ENCODE measurements around the gene TASP1.
"Not testable (repeated sequence)": the region's sequence is repeated elsewhere in the genome, so short reads cannot be mapped to it uniquely, and the experiment has no call there.

TASP1 gene

GRCh38 chr20:13638496-13639149 is at the start of gene TASP1:
TSS of gene TASP1 (minus strand) at chr20:13638932. CDS start at chr20:13630078, 8,854 bp downstream.
- peak; percentile 97 for DNase-seq

- no peak for DNase-seq
These were observed 49.1 kb upstream of the TASP1 start for GRCh38 chr20:13687815-13688214.

DNA sequence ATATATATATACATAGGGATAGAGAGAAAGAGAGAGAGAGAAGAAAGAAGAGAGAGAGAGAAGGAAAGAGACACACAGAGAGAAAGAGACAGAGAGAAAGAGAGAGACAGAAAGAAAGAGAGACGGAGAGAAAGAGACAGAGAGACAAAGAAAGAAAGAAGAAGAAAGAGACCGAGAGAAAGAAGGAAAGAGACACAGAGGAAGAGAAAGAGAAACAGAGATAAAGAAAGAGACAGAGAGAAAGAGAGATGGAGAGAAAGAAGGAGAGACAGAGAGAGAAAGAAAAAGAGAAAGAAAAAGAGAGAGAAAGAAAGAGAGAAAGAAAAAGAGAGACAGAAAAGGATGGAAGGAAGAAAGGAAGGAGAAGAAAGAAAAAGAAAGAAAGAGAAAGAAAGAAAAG is 46.9 kb upstream of the TASP1 start:
- DNase-seq = no peak

- DNase-seq = no peak
These were observed 46.0 kb upstream of the TASP1 start for GRCh38 chr20:13684566-13685222.

DNA sequence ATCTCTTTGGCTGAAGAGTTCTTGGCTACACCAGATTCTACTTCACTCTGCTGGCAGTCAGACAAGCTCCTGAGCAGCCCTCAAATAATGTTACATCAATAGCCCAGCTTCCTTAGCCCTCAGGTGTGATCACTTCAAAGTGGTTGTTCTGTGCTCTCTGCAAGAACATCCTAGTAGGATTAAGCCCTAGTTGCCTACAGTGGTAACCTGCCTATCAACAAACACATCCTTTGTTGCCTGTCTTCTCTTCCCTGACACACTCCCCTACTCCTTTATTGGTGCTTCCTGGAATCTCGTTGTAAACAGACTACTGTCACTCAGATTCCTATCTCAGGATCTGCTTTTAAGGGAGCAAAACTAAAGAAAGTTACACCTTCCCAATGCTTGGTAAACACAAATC is 45.1 kb upstream of the TASP1 start:
- DNase-seq = no peak

DNA sequence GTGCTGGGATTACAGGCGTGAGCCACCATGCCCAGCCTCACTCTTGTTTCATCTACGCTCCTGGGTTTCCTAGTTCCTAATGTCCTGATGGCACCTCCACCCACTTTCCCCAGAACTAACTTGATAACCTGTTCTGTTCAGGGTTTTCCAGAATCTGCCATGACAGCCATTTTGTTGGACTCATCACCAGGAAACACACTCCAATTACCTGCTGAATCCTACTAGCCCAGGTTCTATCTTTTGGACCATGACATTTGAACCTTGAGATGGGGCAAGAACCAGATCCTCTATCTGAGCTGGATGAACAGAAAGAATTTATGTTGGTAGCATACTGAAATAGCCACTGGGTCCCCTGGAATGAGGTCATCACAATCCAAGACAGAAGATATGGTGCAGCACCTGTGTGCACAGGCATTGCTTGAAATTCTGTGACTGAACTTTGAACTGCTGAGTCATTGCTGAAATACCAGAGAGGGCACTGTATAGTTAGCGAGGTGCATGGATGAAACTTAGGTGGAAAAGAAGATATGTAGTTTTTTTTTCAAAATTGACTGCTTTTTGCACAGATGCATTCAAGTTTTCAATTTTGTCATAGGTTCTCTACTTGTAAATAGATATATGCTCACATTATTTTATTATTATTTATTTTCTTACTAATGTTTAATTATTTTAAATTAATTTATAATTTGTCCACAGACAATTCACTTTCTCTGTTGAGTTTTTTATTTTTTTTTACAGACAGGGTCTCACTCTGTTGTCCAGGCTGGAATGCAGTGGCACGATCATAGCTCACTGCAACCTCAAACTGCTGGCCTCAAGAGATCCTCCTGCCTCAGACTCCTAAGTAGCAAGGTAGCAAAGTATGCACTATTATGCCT is 42.8 kb upstream of the TASP1 start:
- DNase-seq = no peak

DNA sequence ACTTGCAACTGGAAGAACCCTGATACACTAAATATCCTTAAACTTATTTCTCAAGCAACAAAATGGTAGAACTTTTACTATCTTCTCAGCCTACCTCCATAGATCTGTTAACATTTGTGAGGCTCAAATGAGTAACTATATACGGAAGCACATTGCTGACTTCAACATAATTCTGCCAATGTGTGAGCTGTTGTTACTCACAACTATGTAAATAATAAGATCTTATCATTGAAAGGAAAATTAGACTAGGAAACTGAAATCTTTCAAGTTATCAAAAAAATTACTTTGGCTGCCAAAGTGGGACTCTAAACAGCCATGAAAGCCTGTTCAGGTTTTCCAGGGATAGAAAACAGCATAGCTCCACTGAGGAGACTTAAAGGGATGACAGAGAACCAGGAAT is 40.2 kb upstream of the TASP1 start:
- no peak for DNase-seq

- DNase-seq = no peak
These were observed 38.5 kb upstream of the TASP1 start for GRCh38 chr20:13677241-13677640.

GRCh38 chr20:13676682-13677081 is 38.0 kb upstream of the TASP1 start:
- DNase-seq = no peak

DNA sequence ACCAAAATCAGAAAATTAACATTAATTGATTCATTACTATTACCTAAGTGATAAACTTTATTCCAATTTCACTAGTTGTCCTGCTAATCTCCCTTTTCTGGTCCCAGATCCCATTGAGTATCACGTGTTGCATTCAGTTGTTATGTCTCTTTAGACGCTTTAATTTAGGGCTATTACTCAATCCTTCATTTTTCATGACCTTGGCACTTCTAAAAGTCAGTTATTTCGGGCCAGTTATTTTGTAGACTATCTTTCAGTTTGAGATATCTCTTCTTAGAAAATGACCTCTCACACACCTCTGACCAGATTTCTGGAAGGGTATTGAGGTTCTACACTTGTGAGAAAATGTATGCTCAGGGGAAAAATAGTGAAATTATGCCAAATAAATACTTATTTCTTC is 34.0 kb upstream of the TASP1 start:
- no peak for DNase-seq

DNA sequence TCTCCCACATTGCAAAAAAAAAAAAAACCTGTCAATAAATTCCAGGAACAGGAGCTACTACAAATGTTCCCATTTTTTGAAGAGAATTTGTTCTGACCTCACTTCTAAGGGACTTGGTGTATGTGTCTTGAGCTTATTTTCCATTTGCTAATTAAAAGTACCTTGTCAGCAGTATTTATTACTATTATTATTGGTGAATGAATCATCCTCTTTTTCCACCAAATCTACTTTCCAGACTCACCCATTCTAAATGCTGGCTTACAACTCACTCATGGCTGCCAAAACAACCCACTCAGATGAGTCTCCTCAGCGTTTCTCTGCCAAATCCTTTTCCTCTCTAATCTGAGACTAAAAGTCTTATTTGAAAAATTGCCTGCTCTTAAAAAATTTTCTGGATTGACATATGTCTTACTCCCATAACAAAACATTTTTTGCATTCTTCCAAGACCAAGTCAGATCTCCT is 33.2 kb upstream of the TASP1 start:
- no peak for DNase-seq

DNA sequence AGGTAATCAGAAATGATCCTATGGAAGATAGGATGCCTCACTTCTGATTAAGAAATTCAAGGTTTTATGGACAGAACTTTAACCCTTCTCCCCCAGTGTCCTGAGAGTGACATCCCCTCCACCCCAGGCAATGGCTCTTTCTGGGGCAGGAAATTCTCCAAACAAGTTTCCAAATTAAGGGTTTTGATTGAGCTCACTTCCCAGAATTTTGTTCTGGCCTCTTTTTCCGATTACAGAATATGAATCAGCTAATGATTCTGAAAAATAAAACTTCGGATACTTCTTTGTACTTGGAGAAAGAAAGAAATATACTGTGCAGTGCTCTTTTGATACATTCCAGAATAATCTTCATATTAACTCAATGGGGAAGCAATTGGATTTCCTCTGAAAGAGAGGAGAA is 32.8 kb upstream of the TASP1 start:
- no peak for DNase-seq

GRCh38 chr20:13670160-13670559 is 31.4 kb upstream of the TASP1 start:
- no peak for DNase-seq

GRCh38 chr20:13665709-13666395 is 27.1 kb upstream of the TASP1 start:
- no peak for DNase-seq

DNA sequence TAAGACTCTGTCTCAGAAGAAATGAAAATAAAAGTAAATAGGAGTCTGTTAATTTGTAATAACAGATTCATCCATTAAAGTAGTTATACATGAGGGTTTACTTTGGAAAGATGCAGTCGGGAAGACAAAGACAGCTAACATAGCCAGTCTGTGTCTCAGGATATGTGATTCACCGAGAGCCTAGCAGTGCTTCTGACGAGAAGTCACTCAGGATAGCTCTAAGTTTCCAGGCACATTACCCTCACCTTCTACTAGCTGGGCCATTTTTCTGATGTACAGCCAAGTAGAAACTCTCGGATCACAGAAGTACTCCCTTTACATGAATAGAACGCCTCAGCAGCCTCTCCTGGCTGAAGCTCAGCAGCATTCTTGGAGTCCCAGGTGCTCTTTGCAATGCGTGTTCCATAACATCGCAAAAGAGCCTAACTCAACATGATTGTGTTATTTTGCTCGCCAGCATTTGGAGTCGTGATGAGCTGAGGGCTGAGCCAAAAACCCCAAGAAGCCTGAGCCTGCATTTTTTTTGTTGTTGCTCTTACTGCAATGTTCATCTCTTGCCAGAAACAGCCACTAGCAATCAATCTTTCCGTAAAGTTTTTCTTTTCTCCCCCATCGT is 22.4 kb upstream of the TASP1 start:
- DNase-seq = no peak

- no peak for DNase-seq
These were observed 20.6 kb upstream of the TASP1 start for GRCh38 chr20:13659288-13659687.

DNA sequence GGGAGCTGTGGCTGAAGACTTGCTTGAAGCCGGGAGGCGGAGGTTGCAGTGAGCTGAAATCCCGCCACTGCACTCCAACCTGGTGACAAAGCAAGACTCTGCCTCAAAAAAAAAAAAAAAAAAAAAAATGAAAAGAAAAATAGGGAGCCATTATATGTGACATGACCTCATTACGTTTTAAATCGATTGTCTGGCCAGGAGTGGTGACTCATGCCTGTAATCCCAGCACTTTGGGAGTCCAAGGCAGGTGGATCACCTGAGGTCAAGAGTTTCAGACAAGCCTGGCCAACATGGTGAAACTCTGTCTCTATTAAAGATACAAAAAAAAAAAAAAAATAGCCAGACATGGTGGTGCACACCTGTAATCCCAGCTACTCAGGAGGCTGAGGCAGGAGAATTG is 19.3 kb upstream of the TASP1 start:
- DNase-seq = not testable (repeated sequence)

GRCh38 chr20:13656721-13657368 is 18.1 kb upstream of the TASP1 start:
- DNase-seq = no peak

- DNase-seq = no peak
These were observed 15.8 kb upstream of the TASP1 start for GRCh38 chr20:13654463-13655023.

- no peak for DNase-seq
These were observed 11.7 kb upstream of the TASP1 start for GRCh38 chr20:13650474-13650873.

DNA sequence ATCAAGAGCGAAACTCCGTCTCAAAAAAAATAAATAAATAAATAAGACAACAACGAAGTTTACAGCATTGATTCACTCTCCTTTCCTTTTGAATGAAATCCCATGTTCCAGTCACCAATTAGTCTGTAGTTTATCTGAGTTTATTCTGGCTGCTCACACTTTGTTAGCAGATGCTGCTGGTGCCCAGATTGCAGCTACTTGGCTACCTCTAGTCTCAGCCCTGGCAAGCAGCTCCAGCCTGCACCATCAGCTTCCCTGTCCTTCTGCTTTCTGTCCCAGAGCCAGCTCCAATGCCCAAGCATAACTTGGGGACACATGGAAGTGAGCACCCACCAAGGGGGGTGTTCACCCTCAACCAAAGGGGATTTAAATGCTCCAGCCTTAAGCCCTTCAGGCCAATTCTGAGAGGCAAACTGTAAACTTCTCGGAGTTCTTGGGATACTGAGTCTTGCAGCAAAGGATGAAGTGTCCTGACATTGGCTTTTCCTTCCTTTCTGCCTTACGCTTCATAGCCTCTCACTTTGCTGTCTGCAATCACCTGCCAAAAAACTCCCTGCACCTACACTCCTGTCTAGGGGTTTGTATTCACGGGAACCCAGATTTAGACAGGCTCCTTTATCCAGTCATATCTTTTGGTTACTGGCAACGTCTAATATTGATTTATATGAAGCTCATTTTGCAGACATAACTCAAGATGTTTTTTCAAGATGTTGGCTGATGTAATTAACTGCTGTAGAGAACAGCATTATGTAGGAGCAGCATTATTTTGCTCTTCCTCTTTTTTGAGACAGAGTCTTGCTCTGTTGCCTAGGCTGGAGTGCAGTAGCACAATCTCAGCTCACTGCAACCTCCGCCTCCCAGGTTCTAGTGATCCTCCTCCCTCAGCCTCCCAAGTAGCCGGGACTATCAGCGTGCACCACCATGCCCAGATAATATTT is 9.8 kb upstream of the TASP1 start:
- DNase-seq = no peak
